HCT116 (cell line): ENCODE results near the gene SLC12A8.

Experiments used
- CTCF ChIP-seq, 3 experiments: fragments of 200-600 bp in 1 of 3; sonication (generic) in 1 of 3; IDR thresholded peaks in 2 of 3; conservative IDR thresholded peaks in 1 of 3; 2 replicates each; pipeline ENCODE4 v1.5.1; 2012 to 2017; ENCODE audit warnings: low read depth in 2 of 3, low read length in 2 of 3, antibody characterized with exemption in 1 of 3, borderline replicate concordance in 1 of 3, control low read depth in 1 of 3, mild to moderate bottlenecking in 1 of 3, mixed read lengths in 1 of 3, mixed run types in 1 of 3, moderate library complexity in 1 of 3; ENCODE audit not compliant: insufficient read depth in 1 of 3
- EZH2 ChIP-seq: fragments of 200-600 bp; sonication (generic); IDR thresholded peaks from 2 replicates; pipeline ENCODE4 v1.6.1; 2017; ENCODE audit warnings: antibody characterized with exemption, mixed run types
- FOSL1 ChIP-seq: IDR thresholded peaks from 2 replicates; pipeline ENCODE4 v1.6.1; 2012; ENCODE audit warnings: low read depth
- POLR2A ChIP-seq: IDR thresholded peaks from 2 replicates; pipeline ENCODE4 v1.7.0; 2011; ENCODE audit warnings: borderline replicate concordance; ENCODE audit not compliant: insufficient read depth, insufficient read length; ENCODE audit errors: extremely low read depth
- POLR2AphosphoS5 ChIP-seq: IDR thresholded peaks from 2 replicates; pipeline ENCODE4 v1.6.1; 2011; ENCODE audit warnings: mild to moderate bottlenecking, low read depth, low read length, moderate library complexity
- RAD21 ChIP-seq: IDR thresholded peaks from 2 replicates; pipeline ENCODE4 v1.6.1; 2012; ENCODE audit warnings: low read depth, mild to moderate bottlenecking
- REST ChIP-seq: IDR thresholded peaks from 2 replicates; pipeline ENCODE4 v1.6.1; 2012; ENCODE audit warnings: low read depth
- ZBTB33 ChIP-seq: IDR thresholded peaks from 2 replicates; pipeline ENCODE4 v1.6.1; 2011; ENCODE audit warnings: mild to moderate bottlenecking, low read length, moderate library complexity; ENCODE audit not compliant: insufficient replicate concordance; ENCODE audit errors: extremely low read depth
- ZNF274 ChIP-seq: fragments of 200-500 bp; sonication (Bioruptor generic); IDR thresholded peaks from 2 replicates; pipeline ENCODE4 v1.6.1; 2014; ENCODE audit warnings: mild to moderate bottlenecking, low read depth, low read length, inconsistent platforms

- TF ChIP-seq POLR2A (no peak), EZH2 (no peak), ZBTB33 (no peak), CTCF (IDR thresholded peaks at IDR 0.05 in 2 of 3, conservative IDR thresholded peaks at IDR 0.05 in 1 of 3; ENCODE audit: borderline replicate concordance in 1 of 3, insufficient read depth in 1 of 3, low read depth in 2 of 3, low read length in 2 of 3) (no peak), FOSL1 (no peak), RAD21 (no peak), POLR2AphosphoS5 (no peak), REST (no peak), ZNF274 (no peak)
Measured at GRCh38 chr3:125136515-125136914, 76.0 kb downstream of the SLC12A8 start.
